ENCODE results near the gene DPH1.
A peak's percentile ranks its signal among the peaks of the same experiment; 100 is the strongest.
"Not testable (repeated sequence)": the region's sequence is repeated elsewhere in the genome, so short reads cannot be mapped to it uniquely, and the experiment has no call there.

DPH1 gene

GRCh38 chr17:2003525-2003924 lies 26.4 kb upstream of the DPH1 start:
- peak overlapping the region in 5 of 21 experiments; percentile 50 to 72 (median 60) for H3K27ac ChIP-seq
- H3K4me3 ChIP-seq, result no peak overlapping the region

GRCh38 chr17:2004435-2004952 lies 25.5 kb upstream of the DPH1 start:
- Histone ChIP-seq H3K27ac (no peak overlapping the region), H3K4me3 (no peak overlapping the region)

GRCh38 chr17:2008332-2009126 lies 21.4 kb upstream of the DPH1 start:
- Histone ChIP-seq H3K27ac (no peak overlapping the region), H3K4me3 (no peak overlapping the region)

- Histone ChIP-seq H3K4me3 (no peak overlapping the region), H3K27ac (no peak overlapping the region)
These were observed 20.2 kb upstream of the DPH1 start for GRCh38 chr17:2009737-2010136.

GRCh38 chr17:2011411-2012371 lies 18.3 kb upstream of the DPH1 start:
- Histone ChIP-seq H3K27ac (peak overlapping the region in 17 of 21 experiments; percentile 18 to 79 (median 60)), H3K4me3 (no peak overlapping the region)

- Histone ChIP-seq H3K27ac (peak overlapping the region in 17 of 21 experiments; percentile 18 to 79 (median 60)), H3K4me3 (no peak overlapping the region)
These were observed 17.5 kb upstream of the DPH1 start for GRCh38 chr17:2012499-2012898.

- H3K4me3 ChIP-seq, result not testable (repeated sequence)
- H3K27ac ChIP-seq, result peak overlapping the region in 4 of 21 experiments; percentile 4 to 55 (median 16)
These were observed 16.5 kb upstream of the DPH1 start for GRCh38 chr17:2013220-2013993.

GRCh38 chr17:2013994-2014317 lies 16.0 kb upstream of the DPH1 start:
- peak overlapping the region in 1 of 21 experiments; percentile 13 for H3K27ac ChIP-seq

GRCh38 chr17:2015314-2015713 lies 14.6 kb upstream of the DPH1 start:
- no peak overlapping the region for H3K27ac ChIP-seq
- no peak overlapping the region for H3K4me3 ChIP-seq

More at GRCh38 chr17:2013994-2014317, 16.0 kb upstream of the DPH1 start:
- no peak overlapping the region for H3K4me3 ChIP-seq

GRCh38 chr17:2016494-2016893 lies 13.5 kb upstream of the DPH1 start:
- H3K27ac ChIP-seq, result no peak overlapping the region

GRCh38 chr17:2017274-2017941 lies 12.5 kb upstream of the DPH1 start:
- H3K27ac ChIP-seq, result no peak overlapping the region

More at GRCh38 chr17:2016494-2016893, 13.5 kb upstream of the DPH1 start:
- H3K4me3 ChIP-seq, result no peak overlapping the region

GRCh38 chr17:2018716-2019510 lies 11.0 kb upstream of the DPH1 start:
- Histone ChIP-seq H3K27ac (no peak overlapping the region), H3K4me3 (no peak overlapping the region)

More at GRCh38 chr17:2017274-2017941, 12.5 kb upstream of the DPH1 start:
- H3K4me3 ChIP-seq, result no peak overlapping the region

- Histone ChIP-seq H3K27ac (no peak overlapping the region), H3K4me3 (no peak overlapping the region)
These were observed 10.2 kb upstream of the DPH1 start for GRCh38 chr17:2019723-2020122.

- Histone ChIP-seq H3K4me3 (no peak overlapping the region), H3K27ac (no peak overlapping the region)
These were observed 9.2 kb upstream of the DPH1 start for GRCh38 chr17:2020721-2021120.

GRCh38 chr17:2022647-2023240 lies 7.2 kb upstream of the DPH1 start:
- Histone ChIP-seq H3K27ac (peak overlapping the region in 2 of 21 experiments; percentile 23 to 29), H3K4me3 (no peak overlapping the region)

GRCh38 chr17:2023256-2023655 lies 6.7 kb upstream of the DPH1 start:
- peak overlapping the region in 4 of 21 experiments; percentile 29 to 65 (median 39) for H3K27ac ChIP-seq
- peak overlapping the region in 3 of 7 experiments; percentile 46 to 71 (median 51) for H3K4me3 ChIP-seq

- H3K27ac ChIP-seq, result peak overlapping the region in 10 of 21 experiments; percentile 4 to 65 (median 43)
- peak overlapping the region; percentile 39 to 71 (median 50) for H3K4me3 ChIP-seq
These were observed 6.0 kb upstream of the DPH1 start for GRCh38 chr17:2023692-2024571.
